ENCODE data around the gene SLC6A20. TPM values are rescaled to one million over a fixed set of nuclear protein-coding genes. Genes with fewer than 3 reads are reported as not detected.
"Not testable (repeated sequence)": the region's sequence is repeated elsewhere in the genome, so short reads cannot be mapped to it uniquely, and the experiment has no call there.

The SLC6A20 gene
- total RNA-seq, 2 donors from 2014 or later: 0.23 TPM; not detected in 1

DNA sequence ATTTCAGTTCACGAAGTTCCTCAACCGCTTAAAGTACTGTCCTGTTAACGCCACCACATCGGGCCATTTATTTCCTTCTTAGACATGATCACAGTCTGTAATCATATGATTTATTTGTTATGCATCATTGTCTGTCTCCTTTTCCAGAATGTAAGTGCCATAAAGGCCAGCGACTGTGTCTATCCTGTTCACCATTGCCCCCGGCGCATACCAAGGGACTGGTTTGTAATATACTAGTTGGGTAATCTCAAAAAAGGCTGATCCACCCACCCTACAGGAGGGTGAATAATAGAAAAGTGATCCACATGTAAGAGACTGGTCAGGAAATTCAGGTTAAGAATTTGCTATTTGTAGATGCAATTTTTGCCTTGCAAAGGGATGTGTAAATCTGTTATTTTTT lies 41.9 kb downstream of the SLC6A20 start:
- H3K36me3 Mint-ChIP-seq (ENCODE audit: low read depth): peaks cover 4% of the 10 kb centered on the region
- no peak for DNase-seq
- peaks cover 8% of the 10 kb centered on the region for H3K4me1 Mint-ChIP-seq
- H3K27me3 Mint-ChIP-seq: no peaks in the 10 kb centered on the region
- H3K27ac Mint-ChIP-seq: peak overlapping the region; percentile 6
- H3K9me3 ChIP-seq (ENCODE audit: control insufficient read depth, low read length, poor library complexity, severe bottlenecking): no peaks in the 10 kb centered on the region
- no peak overlapping the region for H3K4me3 Mint-ChIP-seq
- no peak for ATAC-seq

DNA sequence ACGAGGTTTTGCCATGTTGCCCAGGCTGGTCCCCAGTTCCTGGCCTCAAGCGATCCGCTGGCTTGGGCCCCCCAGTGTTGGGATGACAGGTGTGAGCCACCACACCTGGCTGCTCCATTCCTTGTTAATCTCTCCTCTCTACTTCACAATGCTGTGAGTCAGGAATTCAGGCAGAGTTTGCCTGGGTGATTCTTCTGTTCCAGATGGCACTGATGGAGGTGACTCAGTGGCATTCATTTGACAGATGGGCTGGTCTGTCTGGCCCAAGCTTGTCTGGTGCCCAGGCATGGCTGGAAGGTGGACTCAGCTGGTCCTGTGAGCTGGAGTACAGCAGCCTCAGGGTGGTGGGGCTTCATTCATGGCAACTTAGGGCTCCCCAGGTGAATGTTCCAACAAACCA lies 43.2 kb downstream of the SLC6A20 start:
- H3K9me3 ChIP-seq (ENCODE audit: control insufficient read depth, low read length, poor library complexity, severe bottlenecking): no peaks in the 10 kb centered on the region
- Mint-ChIP-seq H3K27ac (no peak overlapping the region), H3K27me3 (no peaks in the 10 kb centered on the region), H3K4me3 (no peak overlapping the region), H3K4me1 (peaks cover 8% of the 10 kb centered on the region), H3K36me3 (ENCODE audit: low read depth) (peaks cover 4% of the 10 kb centered on the region)
- no peak for ATAC-seq
- DNase-seq: no peak

GRCh38 chr3:45751537-45752242 lies 44.6 kb downstream of the SLC6A20 start:
- Mint-ChIP-seq H3K4me3 (no peak overlapping the region), H3K36me3 (ENCODE audit: low read depth) (peaks cover 4% of the 10 kb centered on the region), H3K4me1 (peaks cover 11% of the 10 kb centered on the region)

GRCh38 chr3:45749880-45750279 lies 46.5 kb downstream of the SLC6A20 start:
- no peak overlapping the region for H3K27ac Mint-ChIP-seq
- DNase-seq (no peak), ATAC-seq (no peak)
- H3K36me3 Mint-ChIP-seq (ENCODE audit: low read depth): peaks cover 4% of the 10 kb centered on the region
- H3K4me1 Mint-ChIP-seq: peaks cover 11% of the 10 kb centered on the region
- H3K4me3 Mint-ChIP-seq: no peak overlapping the region
- no peaks in the 10 kb centered on the region for H3K27me3 Mint-ChIP-seq
- H3K9me3 ChIP-seq (ENCODE audit: control insufficient read depth, low read length, poor library complexity, severe bottlenecking): no peaks in the 10 kb centered on the region

More at GRCh38 chr3:45751537-45752242, 44.6 kb downstream of the SLC6A20 start:
- Mint-ChIP-seq H3K27ac (no peak overlapping the region), H3K27me3 (no peaks in the 10 kb centered on the region)
- no peaks in the 10 kb centered on the region for H3K9me3 ChIP-seq (ENCODE audit: control insufficient read depth, low read length, poor library complexity, severe bottlenecking)
- DNase-seq: no peak
- no peak for ATAC-seq

GRCh38 chr3:45749036-45749600 lies 47.2 kb downstream of the SLC6A20 start:
- not testable (repeated sequence) for H3K4me3 Mint-ChIP-seq; H3K36me3 Mint-ChIP-seq (ENCODE audit: low read depth); H3K9me3 ChIP-seq (ENCODE audit: control insufficient read depth, low read length, poor library complexity, severe bottlenecking); H3K27ac Mint-ChIP-seq; DNase-seq; ATAC-seq; H3K27me3 Mint-ChIP-seq
- H3K4me1 Mint-ChIP-seq: peaks cover 11% of the 10 kb centered on the region

- peaks cover 11% of the 10 kb centered on the region for H3K4me1 Mint-ChIP-seq
- peak overlapping the region; percentile 14 for H3K27ac Mint-ChIP-seq
- H3K36me3 Mint-ChIP-seq (ENCODE audit: low read depth): no peaks in the 10 kb centered on the region
- no peak overlapping the region for H3K4me3 Mint-ChIP-seq
- DNase-seq (no peak), ATAC-seq (no peak)
- H3K9me3 ChIP-seq (ENCODE audit: control insufficient read depth, low read length, poor library complexity, severe bottlenecking): no peaks in the 10 kb centered on the region
- H3K27me3 Mint-ChIP-seq: no peaks in the 10 kb centered on the region
Observed at GRCh38 chr3:45748068-45748467, 48.3 kb downstream of the SLC6A20 start.

- DNase-seq: no peak
- H3K9me3 ChIP-seq (ENCODE audit: control insufficient read depth, low read length, poor library complexity, severe bottlenecking): no peaks in the 10 kb centered on the region
- no peaks in the 10 kb centered on the region for H3K27me3 Mint-ChIP-seq
- H3K4me1 Mint-ChIP-seq: peaks cover 12% of the 10 kb centered on the region
- H3K4me3 Mint-ChIP-seq: no peak overlapping the region
- H3K27ac Mint-ChIP-seq: no peak overlapping the region
- H3K36me3 Mint-ChIP-seq (ENCODE audit: low read depth): no peaks in the 10 kb centered on the region
- no peak for ATAC-seq
Observed at GRCh38 chr3:45746777-45747622, 49.3 kb downstream of the SLC6A20 start.

- no peak overlapping the region for H3K27ac Mint-ChIP-seq
- H3K27me3 Mint-ChIP-seq: no peaks in the 10 kb centered on the region
Observed at GRCh38 chr3:45746165-45746776, 50.1 kb downstream of the SLC6A20 start.

DNA sequence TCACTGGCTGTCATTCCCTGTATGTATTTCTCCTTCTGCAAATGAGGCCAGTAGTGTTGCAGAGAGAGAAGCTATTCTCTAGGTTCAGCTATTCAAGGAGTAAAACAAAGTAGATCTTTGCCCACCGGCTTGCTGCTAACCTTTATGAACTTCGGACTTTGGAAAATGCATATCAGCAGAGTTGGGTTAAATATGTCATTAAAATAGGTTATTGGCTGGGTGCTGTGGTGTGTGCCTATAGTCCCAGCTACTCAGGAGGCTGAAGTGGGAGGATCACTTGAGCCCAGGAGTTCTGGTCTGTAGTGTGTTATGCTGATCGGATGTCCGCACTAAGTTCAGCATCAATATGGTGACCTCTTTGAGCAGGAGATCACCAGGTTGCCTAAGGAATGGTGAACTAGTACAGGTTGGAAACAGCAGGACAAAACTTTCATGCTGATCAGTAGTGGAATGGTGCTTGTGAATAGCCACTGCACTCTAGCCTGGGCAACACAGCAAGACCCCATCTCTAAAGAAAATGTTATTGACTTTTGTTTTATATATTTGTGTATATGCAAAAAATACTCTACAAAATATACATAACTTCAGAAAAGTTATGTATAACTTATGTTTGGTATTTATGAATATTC lies 53.8 kb downstream of the SLC6A20 start:
- ATAC-seq: no peak

More at GRCh38 chr3:45746165-45746776, 50.1 kb downstream of the SLC6A20 start:
- peaks cover 15% of the 10 kb centered on the region for H3K4me1 Mint-ChIP-seq
- H3K36me3 Mint-ChIP-seq (ENCODE audit: low read depth): peaks cover under 1% of the 10 kb centered on the region
- no peak overlapping the region for H3K4me3 Mint-ChIP-seq
- H3K9me3 ChIP-seq (ENCODE audit: control insufficient read depth, low read length, poor library complexity, severe bottlenecking): no peaks in the 10 kb centered on the region
- DNase-seq (no peak), ATAC-seq (no peak)

GRCh38 chr3:45741742-45742460 lies 54.4 kb downstream of the SLC6A20 start:
- Mint-ChIP-seq H3K27ac (peak overlapping the region; percentile 88), H3K4me3 (peak overlapping the region; percentile 21), H3K36me3 (ENCODE audit: low read depth) (peaks cover 8% of the 10 kb centered on the region), H3K4me1 (peaks cover 33% of the 10 kb centered on the region), H3K27me3 (no peaks in the 10 kb centered on the region)
- no peaks in the 10 kb centered on the region for H3K9me3 ChIP-seq (ENCODE audit: control insufficient read depth, low read length, poor library complexity, severe bottlenecking)
- DNase-seq: no peak
- ATAC-seq: no peak

More for the DNA sequence above, 53.8 kb downstream of the SLC6A20 start:
- DNase-seq: no peak
- peak overlapping the region; percentile 21 for H3K4me3 Mint-ChIP-seq
- no peaks in the 10 kb centered on the region for H3K9me3 ChIP-seq (ENCODE audit: control insufficient read depth, low read length, poor library complexity, severe bottlenecking)
- H3K36me3 Mint-ChIP-seq (ENCODE audit: low read depth): peaks cover 7% of the 10 kb centered on the region
- peaks cover 30% of the 10 kb centered on the region for H3K4me1 Mint-ChIP-seq
- no peaks in the 10 kb centered on the region for H3K27me3 Mint-ChIP-seq
- H3K27ac Mint-ChIP-seq: peak overlapping the region; percentile 88

DNA sequence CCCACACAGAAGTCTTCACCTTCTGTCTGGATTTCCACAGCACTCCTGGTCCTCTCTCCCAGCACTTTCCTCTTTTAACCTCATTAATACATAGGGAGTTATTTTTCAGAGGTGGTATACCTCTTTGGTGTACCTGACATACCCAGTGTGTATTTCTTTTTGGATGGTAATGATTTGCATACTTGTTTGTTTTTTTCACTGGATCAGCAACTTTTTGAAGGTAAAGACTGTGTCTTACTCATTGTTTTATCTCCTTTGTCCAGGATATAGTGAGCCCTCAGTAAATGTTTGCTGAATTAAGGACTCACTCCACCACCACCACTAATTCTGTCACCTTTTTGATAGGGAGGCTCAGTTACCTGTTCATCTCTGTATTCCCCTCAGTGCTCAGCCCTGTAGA lies 55.1 kb downstream of the SLC6A20 start:
- DNase-seq: no peak
- no peak for ATAC-seq
- H3K4me3 Mint-ChIP-seq: peak overlapping the region; percentile 15
- H3K36me3 Mint-ChIP-seq (ENCODE audit: low read depth): peaks cover 10% of the 10 kb centered on the region
- peaks cover 36% of the 10 kb centered on the region for H3K4me1 Mint-ChIP-seq
- H3K27me3 Mint-ChIP-seq: no peaks in the 10 kb centered on the region
- H3K27ac Mint-ChIP-seq: peak overlapping the region; percentile 88
- no peaks in the 10 kb centered on the region for H3K9me3 ChIP-seq (ENCODE audit: control insufficient read depth, low read length, poor library complexity, severe bottlenecking)

- ATAC-seq (no peak), DNase-seq (no peak)
- Mint-ChIP-seq H3K27ac (peak overlapping the region; percentile 88), H3K27me3 (no peaks in the 10 kb centered on the region), H3K4me3 (peak overlapping the region; percentile 59), H3K36me3 (ENCODE audit: low read depth) (peaks cover 10% of the 10 kb centered on the region), H3K4me1 (peaks cover 36% of the 10 kb centered on the region)
- H3K9me3 ChIP-seq (ENCODE audit: control insufficient read depth, low read length, poor library complexity, severe bottlenecking): no peaks in the 10 kb centered on the region
Observed at GRCh38 chr3:45739991-45740390, 56.3 kb downstream of the SLC6A20 start.
